HEK293 (cell line): Measurements from ENCODE around the gene CXADR.

ENCODE experiments used
- BCL11B ChIP-seq: fragments of 450-650 bp; formaldehyde crosslinking; IDR thresholded peaks from 2 replicates; pipeline ENCODE4 v1.5.1; 2016; ENCODE audit warnings: low read depth, missing biosample characterization, missing genetic modification characterization
- KLF10 ChIP-seq: fragments of 450-650 bp; IDR thresholded peaks from 2 replicates; pipeline ENCODE4 v1.5.1; 2018; ENCODE audit warnings: missing biosample characterization, mild to moderate bottlenecking, missing genetic modification characterization
- KLF9 ChIP-seq: fragments of 450-650 bp; formaldehyde crosslinking; IDR thresholded peaks from 2 replicates; pipeline ENCODE4 v1.5.1; 2016; ENCODE audit warnings: missing biosample characterization, missing genetic modification characterization, low read depth
- PRDM10 ChIP-seq: fragments of 450-650 bp; formaldehyde crosslinking; IDR thresholded peaks from 2 replicates; pipeline ENCODE4 v1.5.1; 2016; ENCODE audit warnings: missing biosample characterization, missing genetic modification characterization
- SP3 ChIP-seq: fragments of 450-650 bp; formaldehyde crosslinking; IDR thresholded peaks from 2 replicates; pipeline ENCODE4 v1.5.1; 2016; ENCODE audit warnings: missing biosample characterization, missing genetic modification characterization
- ZBTB26 ChIP-seq: fragments of 450-650 bp; formaldehyde crosslinking; optimal IDR thresholded peaks from 2 replicates; pipeline ENCODE3; 2016; ENCODE audit warnings: missing biosample characterization, mild to moderate bottlenecking, missing genetic modification characterization
- ZIC2 ChIP-seq: fragments of 450-650 bp; formaldehyde crosslinking; IDR thresholded peaks from 2 replicates; pipeline ENCODE4 v1.5.1; 2016; ENCODE audit warnings: missing biosample characterization, missing genetic modification characterization
- ZNF280D ChIP-seq: fragments of 450-650 bp; formaldehyde crosslinking; IDR thresholded peaks from 2 replicates; pipeline ENCODE4 v1.5.1; 2016; ENCODE audit warnings: missing biosample characterization, missing genetic modification characterization
- ZNF302 ChIP-seq: fragments of 450-650 bp; formaldehyde crosslinking; IDR thresholded peaks from 2 replicates; pipeline ENCODE4 v1.5.1; 2016; ENCODE audit warnings: missing biosample characterization, missing genetic modification characterization, low read depth
- ZNF350 ChIP-seq: fragments of 450-650 bp; formaldehyde crosslinking; IDR thresholded peaks from 2 replicates; pipeline ENCODE4 v1.5.0; 2017; ENCODE audit warnings: missing biosample characterization, mild to moderate bottlenecking, missing genetic modification characterization
- ZNF366 ChIP-seq: fragments of 450-650 bp; formaldehyde crosslinking; conservative IDR thresholded peaks from 2 replicates; pipeline ENCODE4 v1.5.1; 2016; ENCODE audit warnings: missing biosample characterization, missing genetic modification characterization
- ZNF423 ChIP-seq: fragments of 450-650 bp; formaldehyde crosslinking; IDR thresholded peaks from 2 replicates; pipeline ENCODE4 v1.5.1; 2016; ENCODE audit warnings: missing biosample characterization, missing genetic modification characterization
- ZNF514 ChIP-seq: fragments of 450-650 bp; formaldehyde crosslinking; IDR thresholded peaks from 2 replicates; pipeline ENCODE4 v1.5.1; 2016; ENCODE audit warnings: missing biosample characterization, missing genetic modification characterization
- ZNF544 ChIP-seq: fragments of 450-650 bp; formaldehyde crosslinking; IDR thresholded peaks from 2 replicates; pipeline ENCODE4 v1.5.0; 2017; ENCODE audit warnings: missing biosample characterization, missing genetic modification characterization
- ZNF561 ChIP-seq: fragments of 450-650 bp; IDR thresholded peaks from 2 replicates; pipeline ENCODE4 v1.5.1; 2018; ENCODE audit warnings: missing biosample characterization, missing genetic modification characterization, borderline replicate concordance
- ZNF629 ChIP-seq: fragments of 450-650 bp; formaldehyde crosslinking; IDR thresholded peaks from 2 replicates; pipeline ENCODE4 v1.5.1; 2017; ENCODE audit warnings: missing biosample characterization, missing genetic modification characterization
- ZNF639 ChIP-seq: fragments of 450-650 bp; formaldehyde crosslinking; IDR thresholded peaks from 2 replicates; pipeline ENCODE4 v1.5.1; 2016; ENCODE audit warnings: missing biosample characterization, missing genetic modification characterization
- ZNF692 ChIP-seq: fragments of 450-650 bp; formaldehyde crosslinking; IDR thresholded peaks from 2 replicates; pipeline ENCODE4 v1.5.1; 2016; ENCODE audit warnings: missing biosample characterization, missing genetic modification characterization
- ZSCAN23 ChIP-seq: fragments of 450-650 bp; formaldehyde crosslinking; IDR thresholded peaks from 2 replicates; pipeline ENCODE4 v1.5.1; 2016; ENCODE audit warnings: missing biosample characterization, missing genetic modification characterization
- ZSCAN30 ChIP-seq: fragments of 450-650 bp; IDR thresholded peaks from 2 replicates; pipeline ENCODE4 v1.5.1; 2018; ENCODE audit warnings: missing biosample characterization, mild to moderate bottlenecking, missing genetic modification characterization, moderate library complexity

Gene CXADR

GRCh38 chr21:17512253-17513213, at the start of gene CXADR (continued):
- 0 out of 2 replicates have a peak, but pooled peaks have one; percentile 18 for TF ChIP-seq ZNF639
- no peak for TF ChIP-seq ZNF350
- no peak for TF ChIP-seq ZNF514 (tag by site-specific recombination)
- TF ChIP-seq ZNF544, result no peak
- TF ChIP-seq ZNF302 (tag by site-specific recombination), result no peak
- peak; percentile 61 for TF ChIP-seq ZNF692
- TF ChIP-seq KLF9, result peak; percentile 73
- peak; percentile 66 for TF ChIP-seq PRDM10 (tag by site-specific recombination)
- TF ChIP-seq BCL11B, result 0 out of 2 replicates have a peak, but pooled peaks have one; percentile 16
- peak; percentile 52; the same call in 1 of the 2 replicates for TF ChIP-seq ZNF366
- TF ChIP-seq SP3 (tag by site-specific recombination), result peak; percentile 72
- peak; percentile 40 for TF ChIP-seq ZNF629 (tag by site-specific recombination)
- no peak for TF ChIP-seq ZNF280D (tag by site-specific recombination)
- peak; percentile 94; the same call in 1 of the 2 replicates for TF ChIP-seq ZNF561 (tag by site-specific recombination)
- peak; percentile 44 for TF ChIP-seq ZIC2 (tag by site-specific recombination)
- peak; percentile 60 for TF ChIP-seq ZNF423 (tag by site-specific recombination)
- 0 out of 2 replicates have a peak, but pooled peaks have one; percentile 21 for TF ChIP-seq ZSCAN23 (tag by site-specific recombination)
- TF ChIP-seq ZSCAN30 (tag by site-specific recombination), result 0 out of 2 replicates have a peak, but pooled peaks have one; percentile 27
- peak; percentile 86 for TF ChIP-seq KLF10 (tag by site-specific recombination)
- TF ChIP-seq ZBTB26 (tag by site-specific recombination), result peak; percentile 64
- TF ChIP-seq, all 188 proteins: peak for 34
